ENCODE data around the gene TMIGD2.

DNA sequence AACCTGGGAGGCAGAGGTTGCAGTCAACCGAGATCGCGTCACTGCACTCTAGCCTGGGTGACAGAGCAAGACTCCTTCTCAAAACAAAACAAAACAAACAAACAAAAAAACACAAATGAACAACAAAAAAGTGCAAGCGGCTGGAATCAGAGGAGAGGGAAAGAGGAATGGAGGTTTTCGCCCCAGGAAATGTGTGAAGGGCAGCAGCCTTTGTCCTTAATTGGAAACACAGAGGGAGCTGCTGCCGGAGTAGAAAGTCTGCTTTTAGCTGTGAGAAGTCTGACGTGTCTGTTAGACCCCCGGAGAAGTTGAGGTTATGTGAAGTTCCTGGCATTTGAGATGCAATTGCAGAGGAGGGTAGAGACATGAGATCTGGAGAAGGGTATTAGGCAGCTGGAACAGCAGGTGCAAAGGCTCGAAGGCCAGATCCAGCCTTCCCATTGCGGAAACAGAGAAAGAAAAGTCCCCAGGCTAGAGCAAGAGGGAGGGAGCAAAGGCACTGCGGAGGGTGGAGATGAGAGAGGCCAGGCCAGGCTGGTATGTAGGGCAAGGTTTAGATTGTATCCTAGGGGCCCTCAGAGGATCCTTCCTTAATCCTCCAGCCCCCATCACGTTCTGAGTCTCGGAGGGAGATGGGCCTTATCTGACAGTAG is 473 bp downstream of the TMIGD2 start:
- TF ChIP-seq POLR2A (IDR thresholded peaks at IDR 0.05) (no peak), POLR2AphosphoS5 (IDR thresholded peaks at IDR 0.05) (no peak)
- TF ChIP-seq, protein P1, sequence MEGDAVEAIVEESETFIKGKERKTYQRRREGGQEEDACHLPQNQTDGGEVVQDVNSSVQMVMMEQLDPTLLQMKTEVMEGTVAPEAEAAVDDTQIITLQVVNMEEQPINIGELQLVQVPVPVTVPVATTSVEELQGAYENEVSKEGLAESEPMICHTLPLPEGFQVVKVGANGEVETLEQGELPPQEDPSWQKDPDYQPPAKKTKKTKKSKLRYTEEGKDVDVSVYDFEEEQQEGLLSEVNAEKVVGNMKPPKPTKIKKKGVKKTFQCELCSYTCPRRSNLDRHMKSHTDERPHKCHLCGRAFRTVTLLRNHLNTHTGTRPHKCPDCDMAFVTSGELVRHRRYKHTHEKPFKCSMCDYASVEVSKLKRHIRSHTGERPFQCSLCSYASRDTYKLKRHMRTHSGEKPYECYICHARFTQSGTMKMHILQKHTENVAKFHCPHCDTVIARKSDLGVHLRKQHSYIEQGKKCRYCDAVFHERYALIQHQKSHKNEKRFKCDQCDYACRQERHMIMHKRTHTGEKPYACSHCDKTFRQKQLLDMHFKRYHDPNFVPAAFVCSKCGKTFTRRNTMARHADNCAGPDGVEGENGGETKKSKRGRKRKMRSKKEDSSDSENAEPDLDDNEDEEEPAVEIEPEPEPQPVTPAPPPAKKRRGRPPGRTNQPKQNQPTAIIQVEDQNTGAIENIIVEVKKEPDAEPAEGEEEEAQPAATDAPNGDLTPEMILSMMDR (IDR thresholded peaks at IDR 0.05), result no peak

All from breast epithelium (tissue), 3 donors.